GM21619 (cell line): ENCODE measurements around the gene BPIFB6.

Experiments used
- ATAC-seq: cut with Tn5 transposase; IDR thresholded peaks from one replicate; pipeline ENCODE4 v1.9.1; 2021; ENCODE audit not compliant: unreplicated experiment

Gene BPIFB6

GRCh38 chr20:33015700-33016580 lies 15.5 kb upstream of the BPIFB6 start:
- no peak for ATAC-seq

- no peak for ATAC-seq
Observed at GRCh38 chr20:33016581-33017109, 14.8 kb upstream of the BPIFB6 start.

- ATAC-seq: no peak
Observed at GRCh38 chr20:33017542-33017941, 13.9 kb upstream of the BPIFB6 start.

GRCh38 chr20:33018169-33018931 lies 13.1 kb upstream of the BPIFB6 start:
- no peak for ATAC-seq

- no peak for ATAC-seq
Observed at GRCh38 chr20:33019465-33020277, 11.8 kb upstream of the BPIFB6 start.

- ATAC-seq: no peak
Observed at GRCh38 chr20:33020278-33021161, 10.9 kb upstream of the BPIFB6 start.

GRCh38 chr20:33021879-33022278 lies 9.6 kb upstream of the BPIFB6 start:
- no peak for ATAC-seq

GRCh38 chr20:33022289-33022688 lies 9.2 kb upstream of the BPIFB6 start:
- no peak for ATAC-seq

GRCh38 chr20:33022694-33023438 lies 8.6 kb upstream of the BPIFB6 start:
- no peak for ATAC-seq

- no peak for ATAC-seq
Observed at GRCh38 chr20:33023439-33024242, 7.8 kb upstream of the BPIFB6 start.

GRCh38 chr20:33024243-33024560 lies 7.2 kb upstream of the BPIFB6 start:
- ATAC-seq: no peak

GRCh38 chr20:33024609-33025317 lies 6.7 kb upstream of the BPIFB6 start:
- no peak for ATAC-seq

- no peak for ATAC-seq
Observed at GRCh38 chr20:33025318-33025876, 6.1 kb upstream of the BPIFB6 start.

GRCh38 chr20:33026072-33026778 lies 5.2 kb upstream of the BPIFB6 start:
- no peak for ATAC-seq

GRCh38 chr20:33026779-33027759 lies 4.4 kb upstream of the BPIFB6 start:
- no peak for ATAC-seq
